GM12865 (cell line): ENCODE measurements around the gene C19orf44.
"Not testable (repeated sequence)": the region's sequence is repeated elsewhere in the genome, so short reads cannot be mapped to it uniquely, and the experiment has no call there.

Experiments used
- DNase-seq: peaks from one replicate; pipeline ENCODE4 v3.0.0; 2010; ENCODE audit warnings: low read depth
- H3K4me3 ChIP-seq: 2 replicates; pipeline ENCODE4 v1.5.1; 2011; ENCODE audit warnings: mild to moderate bottlenecking, low read depth, low read length, control low read depth
- CTCF ChIP-seq: IDR thresholded peaks from 2 replicates; pipeline ENCODE4 v1.5.1; 2011; ENCODE audit warnings: low read length, control low read depth, low read depth, inconsistent platforms; ENCODE audit not compliant: insufficient read depth; ENCODE audit errors: missing control alignments

Gene C19orf44

DNA sequence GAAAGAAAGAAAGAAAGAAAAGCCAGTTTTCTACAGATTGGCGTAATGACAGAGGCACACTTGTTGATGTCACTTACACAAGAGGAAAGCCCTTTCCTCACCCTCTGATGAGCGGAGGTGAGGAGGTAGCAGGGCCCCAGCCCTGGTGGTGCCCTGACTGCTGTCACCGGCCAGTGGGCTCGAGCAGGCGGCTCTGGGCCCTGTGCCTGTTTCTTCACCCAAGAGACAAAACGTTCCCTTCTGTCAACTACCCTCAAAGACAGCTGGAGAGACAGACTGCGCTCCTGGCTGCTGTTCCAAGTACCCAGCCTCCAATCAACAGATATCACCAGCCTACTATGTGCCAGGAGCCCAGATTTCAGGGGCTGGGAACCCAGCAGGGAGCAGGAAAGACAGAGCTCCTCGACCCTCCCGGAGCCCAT lies 34.6 kb upstream of the C19orf44 start:
- no peak overlapping the region for H3K4me3 ChIP-seq
- no peak for DNase-seq
- TF ChIP-seq CTCF = no peak

DNA sequence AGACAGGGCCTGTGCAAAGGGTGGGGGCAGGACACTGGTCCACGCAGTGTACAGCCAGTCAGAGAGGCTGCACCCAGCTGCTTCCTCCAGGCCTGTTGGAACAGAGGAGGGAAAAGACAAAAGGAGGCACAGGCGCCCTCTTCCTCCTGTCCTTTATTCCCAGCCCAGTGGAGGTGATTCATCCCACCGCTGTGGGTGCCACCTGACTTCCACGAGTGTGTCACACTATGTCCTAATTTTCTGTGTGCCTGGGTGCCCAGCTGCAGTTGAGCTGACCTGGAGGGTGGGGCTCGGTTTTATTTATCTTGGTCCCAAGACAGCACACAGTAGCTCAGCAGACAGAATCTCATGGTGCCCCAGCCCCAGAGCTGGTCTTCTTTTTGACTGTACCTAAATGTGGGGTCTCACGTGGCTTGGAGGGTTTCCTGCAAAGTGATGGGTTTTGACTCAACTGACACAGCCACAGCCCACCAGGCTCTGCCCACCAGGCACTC lies 33.4 kb upstream of the C19orf44 start:
- no peak for DNase-seq
- no peak for TF ChIP-seq CTCF
- H3K4me3 ChIP-seq = no peak overlapping the region

DNA sequence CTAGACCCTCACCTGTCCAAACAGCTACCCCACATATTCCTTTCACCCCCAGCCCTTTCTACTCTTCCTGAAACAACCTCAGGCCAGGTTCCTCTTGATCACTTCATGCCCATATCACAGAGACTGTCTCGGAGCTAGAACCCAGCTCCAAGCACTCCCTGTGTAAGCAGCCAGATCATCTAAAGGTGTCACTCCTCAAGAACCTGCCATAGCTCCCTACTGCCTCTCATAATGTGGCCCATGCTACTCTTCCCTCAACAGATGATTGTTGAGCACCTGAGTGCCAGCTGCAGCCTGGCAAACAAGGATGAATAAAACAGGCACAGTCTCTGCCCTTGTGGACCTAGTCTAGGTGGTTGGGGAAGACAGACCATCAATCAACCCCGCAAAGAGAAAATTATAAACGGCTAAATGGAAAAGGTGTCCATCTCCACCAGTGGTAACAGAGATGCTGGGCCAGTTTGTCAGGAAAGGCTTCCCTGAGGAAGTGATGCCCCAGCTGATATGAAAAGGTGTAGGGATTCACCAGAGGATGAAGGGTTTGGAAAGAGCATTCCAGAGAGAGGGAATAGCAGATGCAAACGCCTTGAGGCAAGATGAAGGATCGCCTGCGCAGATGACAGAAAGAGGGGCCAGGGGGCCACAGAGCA lies 32.7 kb upstream of the C19orf44 start:
- H3K4me3 ChIP-seq = no peak overlapping the region
- TF ChIP-seq CTCF = no peak
- no peak for DNase-seq

DNA sequence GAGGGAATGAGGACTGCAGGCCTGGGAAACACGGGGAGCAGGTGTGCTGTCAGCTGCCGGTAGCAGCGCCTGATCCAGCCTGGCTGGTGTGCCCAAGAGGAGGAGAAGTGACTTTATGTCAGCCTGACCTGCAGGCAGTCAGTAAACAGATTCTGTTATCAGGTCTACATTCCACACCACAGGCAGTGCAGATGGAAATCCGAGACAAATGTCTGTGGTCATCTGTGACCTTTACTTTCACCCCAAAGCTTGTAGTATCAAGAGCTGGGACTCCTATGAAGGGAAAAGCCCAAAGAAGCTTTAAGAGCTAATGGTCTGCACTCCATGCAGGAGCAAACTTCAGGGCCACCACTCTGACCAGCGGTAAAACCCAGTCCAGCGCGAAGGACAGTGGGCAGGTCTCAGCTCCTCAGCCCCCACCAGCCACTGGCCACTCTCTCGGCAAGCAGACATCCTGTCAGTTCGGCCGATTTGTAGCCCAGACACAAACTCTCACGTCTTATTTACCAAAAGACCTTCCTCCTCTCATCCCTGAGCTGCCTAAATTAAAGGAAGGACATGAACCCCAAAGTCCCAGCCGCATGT lies 32.1 kb upstream of the C19orf44 start:
- H3K4me3 ChIP-seq = no peak overlapping the region
- DNase-seq = no peak
- no peak for TF ChIP-seq CTCF

- DNase-seq = no peak
- TF ChIP-seq CTCF = no peak
- H3K4me3 ChIP-seq = no peak overlapping the region
Measured at GRCh38 chr19:16465239-16465638, 31.0 kb upstream of the C19orf44 start.

DNA sequence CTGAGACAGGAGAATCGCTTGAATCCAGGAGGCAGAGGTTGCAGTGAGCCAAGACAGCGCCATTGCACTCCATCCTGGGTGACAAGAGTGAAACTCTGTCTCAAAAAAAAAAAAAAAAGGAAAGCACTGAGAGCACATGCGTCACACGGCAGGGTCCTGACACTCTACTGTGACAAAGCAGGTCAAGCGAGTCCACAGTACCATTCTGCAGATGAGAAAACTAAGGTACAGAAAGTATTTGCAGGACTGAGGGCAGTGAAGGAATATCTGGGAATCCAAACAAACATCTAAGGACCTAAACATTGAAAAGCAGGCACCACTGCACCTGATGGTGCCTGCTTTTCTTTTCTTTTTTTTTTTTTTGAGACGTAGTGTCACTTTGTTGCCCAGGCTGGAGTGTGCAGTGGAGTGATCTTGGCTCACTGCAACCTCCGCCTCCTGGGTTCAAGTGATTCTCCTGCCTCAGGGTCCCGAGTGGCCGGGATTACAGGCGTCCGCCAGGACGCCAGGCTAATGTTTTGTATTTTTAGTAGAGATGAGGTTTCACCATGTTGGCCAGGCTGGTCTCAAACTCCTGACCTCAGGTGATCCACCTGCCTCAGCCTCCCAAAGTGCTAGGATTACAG lies 29.3 kb upstream of the C19orf44 start:
- not testable (repeated sequence) for DNase-seq, H3K4me3 ChIP-seq

DNA sequence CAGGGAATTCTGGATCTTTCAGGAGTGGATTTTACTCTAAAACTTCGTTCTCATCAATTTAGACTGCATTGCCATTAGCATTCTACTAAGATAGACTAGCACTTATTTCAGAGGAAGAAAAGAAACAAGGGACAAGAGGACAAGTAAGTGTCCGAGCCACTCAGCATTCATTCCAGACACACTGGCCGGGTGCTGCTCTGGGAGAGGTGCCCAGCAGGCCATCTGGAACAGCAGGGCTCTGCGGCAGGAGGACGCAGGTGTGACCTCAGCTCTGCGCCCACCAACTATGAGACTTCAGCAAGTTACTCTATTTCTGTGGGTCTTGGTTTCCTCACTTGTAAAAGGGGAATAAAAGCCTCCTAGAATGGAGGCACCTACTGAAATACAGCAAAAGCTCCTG lies 28.6 kb upstream of the C19orf44 start:
- no peak for DNase-seq
- no peak overlapping the region for H3K4me3 ChIP-seq
- TF ChIP-seq CTCF = no peak
